ENCODE results near the gene COL17A1. TPM values are rescaled to one million over a fixed set of nuclear protein-coding genes. Genes with fewer than 3 reads are reported as not detected.

Gene COL17A1
- total RNA-seq, 1 donor from 2014 or later = 0.49 TPM

- no peak for DNase-seq (ENCODE audit: low spot score)
These were observed 52.2 kb downstream of the COL17A1 start for GRCh38 chr10:104033401-104033930.

DNA sequence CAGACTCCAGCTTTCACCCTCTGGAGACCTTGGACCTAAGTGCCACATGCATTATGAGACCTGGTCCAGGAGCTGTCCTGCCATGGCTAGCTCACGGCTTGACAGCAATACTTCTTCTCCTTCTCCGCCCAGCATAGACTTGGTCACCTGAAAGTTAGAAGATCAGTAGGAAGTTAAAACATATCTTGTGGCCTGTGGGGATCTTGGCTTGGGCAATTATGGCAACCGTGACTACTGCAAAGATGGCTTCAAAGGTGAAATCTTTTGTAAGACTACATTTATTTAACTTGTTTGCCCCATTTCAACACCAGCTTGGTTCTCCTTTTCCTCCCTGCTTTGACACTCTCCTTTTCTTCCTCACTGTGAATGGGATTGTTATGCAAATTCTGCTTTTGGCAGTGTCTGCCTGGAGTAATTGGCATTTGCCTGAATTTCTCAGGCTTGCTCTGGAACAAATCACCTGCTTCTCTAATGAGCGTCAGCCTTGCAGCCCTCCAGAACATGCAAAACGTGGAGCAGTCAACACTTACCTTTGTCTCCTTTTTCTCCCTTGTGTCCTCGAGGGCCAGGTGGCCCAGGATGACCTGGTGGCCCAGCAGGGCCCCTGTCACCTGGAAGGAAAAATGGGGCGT, 53.4 kb downstream of the COL17A1 start:
- DNase-seq (ENCODE audit: low spot score) = no peak

DNA sequence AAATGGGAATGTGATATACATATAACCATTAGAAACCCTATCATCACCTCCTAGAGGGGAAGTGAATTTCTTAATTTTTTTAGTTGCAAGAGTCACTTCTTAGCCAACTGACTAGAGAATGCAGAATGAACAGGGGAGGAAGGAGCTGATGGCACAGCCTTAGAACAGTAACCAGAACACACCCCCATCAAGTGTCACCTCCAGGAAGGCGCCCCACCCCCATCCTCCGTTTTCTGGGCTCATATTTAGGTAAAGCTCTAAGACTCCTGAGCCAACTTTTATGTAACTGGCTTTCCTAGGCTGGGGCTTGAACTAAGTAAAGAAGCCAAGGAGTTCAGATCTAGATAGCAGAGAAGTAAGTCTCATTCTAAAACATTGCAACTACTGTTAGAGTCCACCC, 54.0 kb downstream of the COL17A1 start:
- DNase-seq (ENCODE audit: low spot score) = no peak

- DNase-seq (ENCODE audit: low spot score) = no peak
These were observed 56.2 kb downstream of the COL17A1 start for GRCh38 chr10:104029521-104029860.

DNA sequence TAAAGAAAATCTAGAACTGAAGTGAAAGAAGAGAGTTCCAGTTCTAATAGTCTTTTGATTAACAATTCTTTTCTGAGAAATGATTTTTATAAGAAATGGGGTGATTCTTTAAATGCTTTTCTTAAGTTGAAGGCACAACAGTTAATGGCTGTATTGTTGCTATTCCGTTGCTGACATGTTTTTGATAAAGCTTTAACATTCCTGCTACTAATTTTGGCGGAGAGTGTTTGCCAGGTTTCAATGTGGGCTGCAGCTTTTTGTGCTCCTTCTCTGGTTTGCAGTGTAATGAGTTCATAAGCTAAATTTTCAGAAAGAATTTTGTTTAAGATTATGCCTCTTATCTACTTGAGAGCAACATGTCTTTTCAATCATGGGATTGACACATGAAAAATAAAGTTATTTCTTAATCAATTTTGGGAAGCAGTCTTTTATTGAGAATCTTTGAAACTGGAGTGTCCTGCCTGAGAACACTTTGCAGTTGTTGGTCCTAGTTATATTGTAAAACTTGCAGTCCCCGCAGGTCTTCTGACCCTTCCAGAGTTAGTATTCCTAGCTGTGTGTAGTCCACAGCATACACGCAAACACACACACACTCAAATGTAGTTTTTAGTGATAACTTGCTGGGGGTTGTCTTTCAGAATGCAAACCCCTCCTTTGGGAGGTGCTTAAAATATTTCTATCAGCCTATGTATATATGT, 56.7 kb downstream of the COL17A1 start:
- no peak for DNase-seq (ENCODE audit: low spot score)

DNA sequence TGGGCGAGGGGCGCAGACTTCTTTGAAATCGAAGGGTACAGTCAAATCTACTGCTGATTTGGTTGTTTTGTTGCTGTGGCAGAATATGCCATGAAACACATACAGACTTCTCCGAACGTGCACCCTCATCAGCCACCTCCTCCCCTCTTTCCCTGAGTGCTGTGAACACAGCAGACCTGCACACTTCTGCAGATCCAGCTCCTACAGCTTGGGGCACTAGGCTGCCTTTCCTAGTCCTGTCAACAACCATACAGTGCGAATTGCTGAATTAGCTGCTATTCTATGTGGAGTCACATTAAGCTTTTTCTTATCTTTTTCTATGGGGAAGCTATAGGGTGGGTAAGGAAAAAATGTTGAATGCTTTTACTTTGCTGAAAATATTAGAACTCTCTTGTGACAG, 57.5 kb downstream of the COL17A1 start:
- DNase-seq (ENCODE audit: low spot score) = no peak

- no peak for DNase-seq (ENCODE audit: low spot score)
These were observed 58.9 kb downstream of the COL17A1 start for GRCh38 chr10:104026762-104027161.

- no peak for DNase-seq (ENCODE audit: low spot score)
These were observed 60.2 kb downstream of the COL17A1 start for GRCh38 chr10:104025524-104025923.

GRCh38 chr10:104022026-104022425, 63.7 kb downstream of the COL17A1 start:
- DNase-seq (ENCODE audit: low spot score) = no peak

DNA sequence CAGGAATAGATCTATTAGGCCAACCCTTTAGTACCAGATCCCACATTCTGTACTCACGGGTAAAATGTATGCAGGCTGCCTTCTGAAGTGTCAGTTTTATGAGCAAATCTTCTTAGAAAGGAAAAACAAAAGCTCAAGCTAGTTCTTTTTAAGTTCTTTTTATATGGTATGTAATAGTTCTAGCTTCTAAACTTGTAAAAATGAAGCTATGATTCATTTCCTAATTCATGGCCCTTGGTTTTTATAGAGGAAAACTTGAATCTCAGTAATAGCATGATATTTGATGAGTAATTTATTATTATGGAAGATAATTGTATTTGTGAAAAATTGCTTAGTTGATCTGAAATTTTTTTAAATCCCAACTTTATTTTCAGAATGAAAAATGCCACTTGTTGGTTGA, 64.4 kb downstream of the COL17A1 start:
- no peak for DNase-seq (ENCODE audit: low spot score)

DNA sequence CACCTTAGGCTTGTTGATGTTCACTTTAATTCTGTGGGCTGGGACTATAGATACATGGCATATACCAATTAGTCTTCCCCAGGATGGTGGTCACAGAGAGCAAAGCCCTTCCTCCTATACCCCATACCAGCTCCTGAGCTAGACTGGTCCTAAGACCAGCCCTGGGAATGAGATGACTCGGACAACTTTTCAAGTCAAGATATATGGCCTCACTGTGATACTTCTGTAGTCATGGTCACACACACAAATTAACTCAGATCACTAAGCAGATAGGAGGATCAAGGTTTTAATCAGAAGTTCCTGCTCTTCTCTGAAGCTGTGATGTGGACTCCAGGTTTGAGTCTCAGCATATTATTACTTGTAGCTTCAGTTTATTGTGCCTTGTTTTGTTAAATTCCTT, 65.7 kb downstream of the COL17A1 start:
- DNase-seq (ENCODE audit: low spot score) = no peak

- no peak for DNase-seq (ENCODE audit: low spot score)
These were observed 67.2 kb downstream of the COL17A1 start for GRCh38 chr10:104018471-104018870.

GRCh38 chr10:104016661-104017060, 69.0 kb downstream of the COL17A1 start:
- no peak for DNase-seq (ENCODE audit: low spot score)

- DNase-seq (ENCODE audit: low spot score) = no peak
These were observed 71.5 kb downstream of the COL17A1 start for GRCh38 chr10:104014176-104014575.

DNA sequence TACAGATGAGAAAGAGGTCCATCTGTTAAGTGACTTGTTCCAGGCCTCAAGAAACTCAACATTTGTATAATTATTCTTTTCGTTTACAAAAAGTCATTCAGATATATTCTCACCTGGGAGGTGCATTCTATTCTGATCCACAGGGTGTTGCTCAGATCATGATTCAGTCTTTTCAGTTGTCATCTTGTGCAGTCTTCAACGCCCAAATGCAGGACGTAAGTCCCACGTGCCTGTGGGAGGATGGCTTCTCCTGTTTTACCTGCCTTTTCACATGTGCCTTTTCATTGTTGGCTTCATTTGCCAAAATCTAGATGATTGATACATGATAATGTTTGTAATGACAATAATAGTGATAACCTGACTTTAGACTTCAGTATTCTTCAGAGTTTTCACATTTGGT, 72.2 kb downstream of the COL17A1 start:
- DNase-seq (ENCODE audit: low spot score) = no peak

GRCh38 chr10:104011904-104012303, 73.8 kb downstream of the COL17A1 start:
- no peak for DNase-seq (ENCODE audit: low spot score)

DNA sequence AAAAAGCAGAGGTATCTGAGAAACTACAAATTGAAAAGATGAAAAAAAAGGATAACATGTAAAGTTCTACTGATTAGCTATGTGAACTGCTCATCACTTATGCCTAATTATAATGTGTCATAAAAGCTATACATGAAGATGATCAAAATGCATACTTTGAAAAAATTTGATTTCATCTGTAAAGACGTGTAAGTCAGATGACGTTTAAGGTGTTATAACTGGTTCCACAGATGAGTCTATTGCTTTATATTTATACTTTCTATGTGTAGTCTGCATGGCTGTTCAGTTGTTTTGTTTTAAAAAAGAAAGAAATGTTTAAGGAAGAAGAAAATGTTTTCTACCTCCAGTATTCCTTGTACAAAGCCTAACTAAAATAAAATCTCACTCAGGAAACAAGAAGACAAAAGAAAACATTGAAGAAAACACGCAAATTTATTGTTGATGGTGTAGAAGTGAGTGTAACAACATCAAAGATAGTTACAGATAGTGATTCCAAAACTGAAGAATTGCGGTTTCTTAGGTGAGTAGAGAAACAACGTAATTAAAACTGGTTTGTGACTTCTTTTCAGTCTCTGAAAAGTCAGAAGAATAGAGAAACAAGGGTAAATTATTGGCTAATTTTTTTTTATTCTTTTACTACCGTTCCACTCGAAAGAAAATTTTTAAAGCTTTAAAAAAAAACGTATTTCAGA, 80.4 kb downstream of the COL17A1 start:
- no peak for DNase-seq (ENCODE audit: low spot score)

GRCh38 chr10:104002911-104003310, 82.8 kb downstream of the COL17A1 start:
- no peak for DNase-seq (ENCODE audit: low spot score)

- no peak for DNase-seq (ENCODE audit: low spot score)
These were observed 86.9 kb downstream of the COL17A1 start for GRCh38 chr10:103998805-103999204.

DNA sequence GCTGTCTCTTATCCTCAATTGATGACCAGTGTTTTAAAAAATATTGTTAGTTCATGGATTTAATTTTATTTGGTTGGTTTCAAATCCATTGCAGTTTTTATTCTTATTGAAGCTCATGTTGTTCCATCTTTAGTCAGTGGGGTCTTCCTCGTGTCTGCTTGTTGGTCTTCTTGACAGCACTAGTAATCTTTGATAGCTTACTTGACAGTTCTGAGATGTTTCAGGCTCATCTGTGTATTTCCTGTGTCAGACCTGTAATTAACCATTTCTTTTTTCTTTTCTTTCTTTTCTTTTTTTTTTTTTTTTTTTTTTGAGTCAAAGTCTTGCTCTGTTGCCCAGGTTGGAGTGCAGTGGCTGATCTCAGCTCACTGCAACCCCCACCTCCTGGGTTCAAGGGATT, 90.5 kb downstream of the COL17A1 start:
- DNase-seq (ENCODE audit: low spot score) = no peak

GRCh38 chr10:103991393-103992128, 94.1 kb downstream of the COL17A1 start:
- no peak for DNase-seq (ENCODE audit: low spot score)

DNA sequence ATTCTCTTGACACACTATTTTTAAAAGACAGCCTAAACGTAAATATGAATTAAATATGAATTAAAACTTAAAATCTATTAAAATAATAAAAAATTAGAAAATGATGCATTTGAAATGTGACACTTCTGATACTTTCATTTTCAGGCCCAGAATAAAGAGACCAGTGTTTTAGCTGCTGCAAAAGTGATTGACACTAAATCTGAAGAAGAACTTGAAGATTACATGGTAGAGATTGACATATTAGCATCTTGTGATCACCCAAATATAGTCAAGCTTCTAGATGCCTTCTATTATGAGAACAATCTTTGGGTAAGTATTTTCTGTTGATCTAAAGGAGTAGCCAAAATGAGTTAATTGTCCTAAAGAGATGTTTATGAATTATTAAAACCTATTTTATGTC, 95.1 kb downstream of the COL17A1 start:
- DNase-seq (ENCODE audit: low spot score) = no peak

Measured in mucosa of gallbladder (tissue), 1 donor.